ENCODE data around the gene KRTAP1-3.

DNA sequence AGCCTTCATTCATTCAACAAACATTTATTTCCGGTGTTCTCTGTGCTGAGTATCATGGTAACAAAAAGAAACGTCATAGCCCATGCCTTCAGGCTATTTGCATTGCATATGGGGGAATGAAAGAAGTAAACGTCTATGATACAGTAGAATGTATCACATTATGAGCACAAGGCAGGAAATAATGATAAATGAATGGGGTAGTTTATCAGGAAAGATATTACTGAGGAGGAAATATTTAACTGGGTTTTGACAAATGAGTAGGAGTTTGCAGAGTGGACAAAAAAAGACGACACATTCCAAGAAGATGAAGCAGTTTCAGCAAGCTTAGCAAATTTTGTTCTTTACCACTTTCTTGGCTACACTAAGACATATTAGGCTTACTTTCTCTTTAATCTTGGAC is 48.0 kb upstream of the KRTAP1-3 start:
- TF ChIP-seq EZH2 (IDR thresholded peaks at IDR 0.05; ENCODE audit: low read depth): no peak
- TF ChIP-seq, protein P1, sequence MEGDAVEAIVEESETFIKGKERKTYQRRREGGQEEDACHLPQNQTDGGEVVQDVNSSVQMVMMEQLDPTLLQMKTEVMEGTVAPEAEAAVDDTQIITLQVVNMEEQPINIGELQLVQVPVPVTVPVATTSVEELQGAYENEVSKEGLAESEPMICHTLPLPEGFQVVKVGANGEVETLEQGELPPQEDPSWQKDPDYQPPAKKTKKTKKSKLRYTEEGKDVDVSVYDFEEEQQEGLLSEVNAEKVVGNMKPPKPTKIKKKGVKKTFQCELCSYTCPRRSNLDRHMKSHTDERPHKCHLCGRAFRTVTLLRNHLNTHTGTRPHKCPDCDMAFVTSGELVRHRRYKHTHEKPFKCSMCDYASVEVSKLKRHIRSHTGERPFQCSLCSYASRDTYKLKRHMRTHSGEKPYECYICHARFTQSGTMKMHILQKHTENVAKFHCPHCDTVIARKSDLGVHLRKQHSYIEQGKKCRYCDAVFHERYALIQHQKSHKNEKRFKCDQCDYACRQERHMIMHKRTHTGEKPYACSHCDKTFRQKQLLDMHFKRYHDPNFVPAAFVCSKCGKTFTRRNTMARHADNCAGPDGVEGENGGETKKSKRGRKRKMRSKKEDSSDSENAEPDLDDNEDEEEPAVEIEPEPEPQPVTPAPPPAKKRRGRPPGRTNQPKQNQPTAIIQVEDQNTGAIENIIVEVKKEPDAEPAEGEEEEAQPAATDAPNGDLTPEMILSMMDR (conservative IDR thresholded peaks at IDR 0.05): no peak

Measured in PC-9 (cell line).